LHCN-M2 (cell line): Measurements from ENCODE around the gene METRN. TPM values are rescaled to one million over a fixed set of nuclear protein-coding genes. Genes with fewer than 3 reads are reported as not detected.
"Not testable (repeated sequence)": the region's sequence is repeated elsewhere in the genome, so short reads cannot be mapped to it uniquely, and the experiment has no call there.

ENCODE experiments used
- DNase-seq: peaks from one replicate; pipeline ENCODE4 v3.0.0-alpha.2; 2012; ENCODE audit warnings: low read depth
- total RNA-seq: library from RNA; depleted of rRNA; stranded (reverse); fragments of >200 nt; gene quantifications from 2 replicates; pipeline ENCODE4 v1.2.3, GENCODE V29; 2014

The METRN gene
- total RNA-seq, 1 experiment from 2014 or later, result 94.9 TPM

GRCh38 chr16:734981-735881 lies 20.3 kb downstream of the METRN start:
- no peak for DNase-seq

DNA sequence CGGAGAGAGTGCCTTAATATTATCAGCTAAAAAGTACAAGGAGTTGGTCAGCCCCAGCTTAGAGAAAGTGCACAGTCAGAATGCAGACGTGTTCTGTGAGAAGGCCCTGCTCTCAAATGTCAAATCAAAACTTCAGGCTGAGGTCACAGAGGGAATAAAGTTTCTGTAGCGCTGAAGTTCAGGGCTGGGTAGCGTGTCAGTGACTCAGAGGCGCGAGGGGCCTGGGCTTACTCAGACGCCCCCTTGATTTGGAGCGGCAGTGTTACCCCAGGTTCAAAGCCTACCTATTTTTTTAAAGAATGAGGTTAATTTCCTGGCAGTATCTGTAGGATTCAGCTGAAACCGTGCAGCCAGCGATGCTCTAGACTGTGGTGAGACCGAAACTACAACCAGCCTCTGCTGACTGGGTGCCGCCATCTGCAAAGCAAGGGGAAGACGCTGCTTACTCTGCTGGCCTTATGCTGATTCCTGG lies 21.1 kb downstream of the METRN start:
- DNase-seq, result no peak

DNA sequence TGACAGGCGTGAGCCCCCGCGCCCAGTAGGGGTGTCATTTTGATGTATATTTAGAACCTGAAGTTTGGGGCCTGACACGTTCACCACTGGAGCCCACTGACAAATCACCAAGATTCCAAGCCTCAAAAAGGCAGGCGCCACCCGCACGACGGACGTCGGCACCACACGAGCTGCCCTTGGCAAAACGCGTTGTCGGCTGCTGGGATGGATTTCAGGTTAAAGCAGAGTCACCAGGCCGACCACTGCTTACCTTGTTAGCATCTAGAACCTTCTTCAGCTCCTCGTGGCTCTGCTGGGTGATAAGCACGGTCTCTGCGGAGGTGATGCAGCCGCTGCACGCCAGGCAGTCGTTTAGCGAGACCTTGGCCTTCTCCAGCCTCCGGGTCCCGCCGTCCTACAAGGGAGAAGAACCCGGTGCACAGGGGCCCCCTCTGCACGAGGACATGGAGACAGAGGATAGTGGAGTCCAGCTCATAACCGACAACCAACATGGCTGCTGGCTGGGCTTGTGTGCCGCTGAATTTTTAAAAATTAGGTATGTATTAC lies 22.1 kb downstream of the METRN start:
- no peak for DNase-seq

DNA sequence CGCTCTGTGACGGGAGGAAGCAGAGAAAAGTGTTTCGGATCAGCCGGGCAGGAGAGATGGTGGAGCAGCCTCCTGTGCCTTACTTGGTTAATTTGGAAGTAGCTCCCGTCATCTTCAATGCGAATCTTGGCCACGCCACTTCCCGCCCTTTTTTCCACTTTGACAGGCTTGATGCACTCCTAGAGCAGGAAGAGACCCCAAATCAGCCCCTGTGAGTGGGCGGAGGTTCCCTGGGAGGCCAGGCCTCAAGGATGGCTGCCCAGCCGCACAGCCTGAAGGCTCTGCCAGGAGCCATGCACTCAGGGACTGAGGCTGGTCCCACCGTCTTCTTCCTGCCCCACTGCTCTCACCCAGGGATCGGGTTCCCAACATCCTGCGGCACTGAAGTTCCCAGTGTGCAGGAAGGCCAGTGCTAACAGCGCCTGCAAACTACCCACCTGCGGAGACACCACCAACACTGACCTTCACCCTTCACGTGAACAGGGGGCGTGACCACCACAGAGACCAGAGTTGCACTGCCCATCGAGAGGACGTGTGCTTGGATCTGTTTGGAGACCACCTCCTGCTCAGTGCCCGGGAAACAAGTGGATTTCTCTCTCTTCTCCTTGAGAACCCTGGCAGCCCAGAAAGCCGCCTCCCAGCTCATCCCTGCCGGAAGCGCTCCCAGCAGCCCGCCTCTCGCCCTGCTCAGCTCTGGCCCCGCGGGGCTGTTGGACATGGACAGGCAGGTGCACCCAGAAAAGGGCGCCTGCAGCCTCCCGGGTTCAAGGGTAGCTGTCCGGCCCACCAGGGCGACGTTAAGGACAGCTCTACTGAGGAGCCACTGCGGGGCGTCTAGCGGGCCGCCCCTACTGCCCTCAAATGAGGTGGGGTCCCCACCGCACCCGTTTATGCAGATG lies 24.9 kb downstream of the METRN start:
- DNase-seq, result no peak

DNA sequence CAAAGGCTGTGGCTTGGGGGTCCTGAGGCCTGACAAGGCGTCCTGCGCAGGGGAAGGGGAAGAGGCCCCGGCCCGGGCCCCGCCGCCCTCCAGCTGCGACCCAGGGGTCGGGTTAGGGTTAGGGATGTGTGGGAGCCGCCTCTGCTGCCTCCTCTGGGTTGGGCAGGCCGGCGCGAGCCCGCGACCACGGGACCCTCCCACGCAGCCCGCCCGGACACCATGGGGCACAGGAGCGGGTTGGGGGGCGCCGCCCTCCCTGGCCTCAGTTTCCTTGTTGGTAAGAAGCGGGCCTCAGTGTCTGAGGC lies 25.5 kb downstream of the METRN start:
- no peak for DNase-seq

- DNase-seq, result peak; percentile 84
These were observed 26.0 kb downstream of the METRN start, which contains the start of gene CIAO3 for GRCh38 chr16:740764-741505. Gene CIAO3 (minus strand): TSS chr16:740997. CDS start chr16:740985, 12 bp downstream.

DNA sequence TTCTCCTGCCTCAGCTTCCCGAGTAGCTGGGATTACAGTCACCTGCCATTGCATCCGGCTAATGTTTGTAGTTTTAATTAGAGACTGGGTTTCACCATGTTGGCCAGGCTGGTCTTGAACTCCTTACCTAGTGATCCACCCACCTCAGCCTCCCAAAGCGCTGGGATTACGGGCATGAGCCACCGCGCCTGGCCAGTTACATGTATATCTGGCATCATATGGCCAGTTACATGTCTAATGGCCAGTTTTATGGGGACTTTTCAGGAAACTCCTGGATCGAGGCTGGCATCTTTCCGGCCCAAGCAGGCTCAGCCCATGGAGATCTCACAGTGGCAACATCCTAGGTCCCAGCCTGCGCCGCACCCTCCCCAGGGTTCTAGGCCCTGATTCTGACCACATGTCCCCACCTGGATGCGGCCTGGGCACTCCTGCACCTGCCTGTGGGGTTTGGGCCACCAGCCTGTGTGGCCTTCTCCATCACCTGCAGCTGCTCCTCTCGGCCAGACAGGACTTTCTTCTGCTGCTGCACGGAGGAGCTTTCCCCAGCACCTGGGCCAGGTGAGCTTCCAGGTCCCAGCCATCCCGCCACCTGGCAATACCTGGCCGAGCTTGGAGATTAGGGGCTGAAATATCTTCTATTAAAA lies 27.2 kb downstream of the METRN start:
- DNase-seq, result no peak

DNA sequence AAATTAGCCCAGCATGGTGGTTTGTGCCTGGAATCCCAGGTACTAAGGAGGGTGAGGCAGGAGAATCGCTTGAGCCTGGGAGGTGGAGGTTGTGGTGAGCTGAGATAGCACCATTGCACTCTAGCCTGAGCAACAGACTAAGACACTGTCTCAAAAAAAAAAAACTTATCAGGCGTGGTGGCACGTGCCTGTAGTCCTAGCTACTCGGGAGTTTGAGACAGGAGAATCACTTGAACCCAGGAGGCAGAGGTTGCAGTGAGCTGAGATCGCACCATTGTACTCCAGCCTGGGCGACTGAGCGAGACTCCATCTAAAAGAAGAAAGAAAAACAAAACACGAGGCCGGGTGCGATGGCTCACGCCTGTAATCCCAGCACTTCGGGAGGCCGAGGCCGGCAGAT lies 28.0 kb downstream of the METRN start:
- DNase-seq, result not testable (repeated sequence)

DNA sequence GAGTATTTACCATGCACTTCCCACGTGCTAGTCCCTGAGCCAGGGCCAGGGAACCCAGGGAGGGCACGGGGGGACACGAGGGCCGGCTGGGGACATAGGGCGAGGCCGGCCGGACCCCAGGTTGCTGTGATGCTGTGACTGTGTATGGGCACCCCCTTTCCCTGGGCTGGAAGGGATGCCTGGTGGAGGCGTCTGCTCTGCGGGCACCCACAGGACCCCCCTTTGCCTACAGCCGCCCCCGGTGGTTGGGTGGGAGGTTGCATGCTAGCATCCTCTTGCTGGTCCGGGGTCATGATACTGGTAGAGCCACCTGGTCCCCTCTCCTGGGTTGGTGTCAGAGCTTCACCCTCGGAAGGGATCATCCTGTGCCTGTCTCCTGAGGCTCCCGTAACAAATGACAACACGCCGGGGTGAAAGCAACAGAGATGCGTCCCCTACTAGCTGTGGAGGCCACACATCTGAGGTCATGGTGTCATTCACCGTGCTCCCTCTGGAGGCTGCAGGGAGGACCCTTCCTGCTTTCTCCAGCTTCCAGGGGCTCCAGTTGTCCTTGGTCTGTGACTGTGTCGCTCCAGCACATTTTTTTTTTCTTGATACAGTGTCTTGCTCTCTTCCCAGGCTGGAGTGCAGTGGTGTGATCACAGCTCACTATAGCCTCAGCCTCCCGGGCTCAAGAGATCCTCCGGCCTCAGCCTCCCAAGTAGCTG lies 29.0 kb downstream of the METRN start:
- no peak for DNase-seq

GRCh38 chr16:745739-746138 lies 30.8 kb downstream of the METRN start:
- no peak for DNase-seq

- DNase-seq, result no peak
These were observed 31.7 kb downstream of the METRN start for GRCh38 chr16:746637-747036.

- DNase-seq, result no peak
These were observed 33.2 kb downstream of the METRN start for GRCh38 chr16:747978-748746.

GRCh38 chr16:749010-749409 lies 34.1 kb downstream of the METRN start:
- DNase-seq, result peak; percentile 54

DNA sequence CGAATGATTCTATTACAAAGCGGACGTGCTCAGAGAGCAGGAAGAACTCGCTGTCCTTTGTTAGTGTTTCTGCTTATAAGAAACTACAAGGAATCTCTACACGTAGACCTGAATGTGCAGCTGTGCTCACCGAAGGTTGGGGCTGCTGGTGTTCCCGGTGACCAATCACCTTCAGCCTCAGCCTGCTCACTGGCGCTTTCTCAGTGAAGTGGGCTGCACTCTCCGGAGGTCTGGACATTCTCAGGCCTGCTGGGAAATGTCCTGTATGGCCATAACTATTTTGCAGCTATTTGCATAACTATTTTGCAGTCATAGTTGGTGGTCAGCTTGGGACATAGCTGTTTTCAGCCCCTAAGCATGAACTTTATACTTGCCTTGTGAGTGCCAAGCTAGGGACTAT lies 35.6 kb downstream of the METRN start:
- no peak for DNase-seq

GRCh38 chr16:751152-752006 lies 36.5 kb downstream of the METRN start:
- no peak for DNase-seq

DNA sequence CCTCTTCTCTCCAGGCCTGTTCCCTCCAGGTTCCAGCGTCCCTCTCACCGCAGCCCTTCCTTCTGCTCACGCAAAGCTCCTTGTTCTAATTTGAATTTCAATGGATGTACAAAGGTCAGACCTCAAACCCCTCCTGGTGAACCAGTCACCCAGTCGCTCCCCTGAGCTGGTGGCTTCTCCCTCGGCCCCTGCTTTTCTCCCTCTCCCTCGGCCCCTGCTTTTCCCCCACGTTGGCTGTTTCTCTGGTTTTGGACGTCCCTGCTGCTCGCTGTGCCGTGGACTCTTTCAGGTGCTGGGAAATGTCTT lies 37.0 kb downstream of the METRN start:
- no peak for DNase-seq

- not testable (repeated sequence) for DNase-seq
These were observed 39.2 kb downstream of the METRN start for GRCh38 chr16:754121-754607.

GRCh38 chr16:754656-755055 lies 39.7 kb downstream of the METRN start:
- DNase-seq, result no peak

GRCh38 chr16:756428-756827 lies 41.5 kb downstream of the METRN start:
- no peak for DNase-seq
